Forelimb muscle (tissue), 1 donor: Measurements from ENCODE around the gene CLEC3A. TPM values are rescaled to one million over a fixed set of nuclear protein-coding genes. Genes with fewer than 3 reads are reported as not detected.
A peak's percentile ranks its signal among the peaks of the same experiment; 100 is the strongest.
"Not testable (repeated sequence)": the region's sequence is repeated elsewhere in the genome, so short reads cannot be mapped to it uniquely, and the experiment has no call there.

ENCODE experiments used
- DNase-seq: peaks from one replicate; pipeline ENCODE4 v3.0.0-alpha.2; 2013; ENCODE audit warnings: low read depth
- polyA plus RNA-seq: library from polyadenylated mRNA; unstranded; fragments of 120-200 nt; gene quantifications from one replicate; pipeline ENCODE4 v1.2.1, GENCODE V29; 2013; ENCODE audit not compliant: insufficient read length

The CLEC3A gene, protein sequence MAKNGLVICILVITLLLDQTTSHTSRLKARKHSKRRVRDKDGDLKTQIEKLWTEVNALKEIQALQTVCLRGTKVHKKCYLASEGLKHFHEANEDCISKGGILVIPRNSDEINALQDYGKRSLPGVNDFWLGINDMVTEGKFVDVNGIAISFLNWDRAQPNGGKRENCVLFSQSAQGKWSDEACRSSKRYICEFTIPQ
- polyA plus RNA-seq, result not detected

DNA sequence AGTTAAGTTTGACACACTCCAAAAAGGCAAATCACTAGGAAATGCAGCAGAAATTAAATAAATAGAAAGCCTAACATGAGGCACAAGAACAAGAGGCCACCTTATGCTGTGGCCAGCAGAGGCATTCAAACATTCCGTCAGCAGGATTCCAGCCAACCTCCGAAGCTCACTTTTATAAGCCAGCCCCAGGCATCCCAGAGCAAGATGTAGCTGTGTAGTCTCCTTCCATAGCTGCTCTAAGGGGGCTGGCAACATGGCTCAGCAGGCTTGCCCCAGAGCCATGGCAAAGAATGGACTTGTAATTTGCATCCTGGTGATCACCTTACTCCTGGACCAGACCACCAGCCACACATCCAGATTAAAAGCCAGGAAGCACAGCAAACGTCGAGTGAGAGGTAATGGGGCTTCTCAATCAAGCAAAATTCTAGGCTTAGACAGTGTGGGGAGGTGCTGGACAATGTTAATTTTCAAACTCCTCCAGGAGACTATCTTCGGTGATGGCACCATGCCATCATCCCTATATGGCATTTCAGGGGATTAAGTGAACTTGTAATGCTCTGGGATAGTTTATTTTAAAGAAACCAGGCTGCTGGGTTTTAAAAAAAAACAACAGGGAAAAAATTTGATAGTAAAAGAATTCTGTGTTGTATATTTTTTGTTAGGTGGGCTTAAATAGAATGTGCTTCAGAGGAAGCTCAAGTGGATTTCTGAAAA is at the start of gene CLEC3A:
Gene CLEC3A, plus strand, starts transcription at position 202 of the 714 bp plus-strand sequence. Its CDS starts 79 bp downstream, at position 281.
- no peak for DNase-seq

DNA sequence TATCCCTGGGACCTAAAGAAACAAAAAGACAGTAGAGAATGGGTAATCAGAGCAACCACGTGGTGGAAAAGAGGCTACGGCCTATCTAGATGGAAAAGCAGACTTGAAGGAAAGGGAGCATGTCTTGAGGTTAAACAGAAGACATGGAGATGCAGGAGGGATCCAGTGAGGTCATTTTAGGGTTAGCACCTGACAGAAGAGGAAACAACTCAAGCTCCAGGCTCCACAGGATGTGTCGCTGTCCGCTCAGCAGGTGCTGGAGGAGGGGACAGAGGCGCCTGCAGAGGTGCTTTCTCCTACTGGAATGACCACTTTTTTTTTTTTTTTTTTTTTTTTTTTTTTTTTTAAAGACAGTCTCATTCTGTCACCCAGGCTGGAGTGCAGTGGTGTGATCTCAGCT is 47.5 kb upstream of the CLEC3A start:
- DNase-seq, result no peak

DNA sequence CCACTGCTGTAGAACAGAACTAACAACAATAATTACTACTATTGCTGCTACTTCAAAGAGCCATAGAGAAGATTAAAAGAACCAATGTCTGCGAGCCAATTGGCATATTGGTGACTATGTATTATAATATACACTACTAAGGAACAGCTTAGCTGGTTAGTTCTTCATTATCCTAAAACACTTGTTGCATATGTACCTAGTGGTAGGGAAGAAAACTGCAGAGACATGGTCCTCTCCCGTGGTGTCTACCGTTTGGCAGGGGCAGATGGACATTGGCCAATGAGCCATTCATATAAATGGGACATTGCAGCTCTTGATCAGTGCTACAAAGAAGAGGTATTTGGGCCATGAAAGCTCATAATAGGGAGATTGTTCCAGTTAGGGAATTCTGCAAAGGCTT is 46.4 kb upstream of the CLEC3A start:
- DNase-seq, result no peak

DNA sequence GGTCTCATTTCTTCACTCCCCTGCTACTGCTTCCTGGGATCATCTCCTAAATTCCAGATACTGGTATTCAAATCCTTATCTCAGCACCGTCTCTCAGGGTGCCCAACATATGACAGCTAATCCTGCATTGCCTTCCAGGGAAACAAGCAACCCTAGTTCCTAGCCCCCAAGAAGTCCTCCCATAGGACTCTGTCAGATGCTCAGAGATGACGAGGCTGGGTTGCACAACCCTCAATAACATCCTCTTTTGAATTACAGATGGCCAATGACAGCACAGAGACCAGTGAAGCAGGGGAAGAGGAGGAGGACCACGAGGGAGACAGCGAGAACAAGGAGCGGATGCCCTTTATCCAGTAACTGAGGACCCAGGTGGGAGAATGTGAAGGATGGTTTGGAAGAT is 45.0 kb upstream of the CLEC3A start:
- no peak for DNase-seq

DNA sequence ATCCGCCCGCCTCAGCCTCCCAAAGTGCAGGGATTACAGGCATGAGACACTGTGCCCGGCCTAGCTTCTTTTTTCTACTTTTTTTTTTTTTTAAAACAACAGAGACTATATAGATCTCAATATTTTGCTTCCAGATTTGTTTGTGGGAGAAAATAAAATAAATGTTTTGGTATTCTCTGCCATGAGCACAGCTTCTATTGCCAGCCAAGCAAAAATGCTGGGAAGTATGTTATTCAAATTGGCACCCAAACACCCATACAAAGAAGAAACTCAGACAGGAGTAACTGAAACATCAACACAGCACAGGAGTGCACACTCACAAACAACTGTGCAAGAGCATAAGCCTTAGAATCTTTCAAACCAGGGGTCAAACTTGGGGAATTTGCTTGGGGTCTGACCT is 37.2 kb upstream of the CLEC3A start:
- DNase-seq, result no peak

DNA sequence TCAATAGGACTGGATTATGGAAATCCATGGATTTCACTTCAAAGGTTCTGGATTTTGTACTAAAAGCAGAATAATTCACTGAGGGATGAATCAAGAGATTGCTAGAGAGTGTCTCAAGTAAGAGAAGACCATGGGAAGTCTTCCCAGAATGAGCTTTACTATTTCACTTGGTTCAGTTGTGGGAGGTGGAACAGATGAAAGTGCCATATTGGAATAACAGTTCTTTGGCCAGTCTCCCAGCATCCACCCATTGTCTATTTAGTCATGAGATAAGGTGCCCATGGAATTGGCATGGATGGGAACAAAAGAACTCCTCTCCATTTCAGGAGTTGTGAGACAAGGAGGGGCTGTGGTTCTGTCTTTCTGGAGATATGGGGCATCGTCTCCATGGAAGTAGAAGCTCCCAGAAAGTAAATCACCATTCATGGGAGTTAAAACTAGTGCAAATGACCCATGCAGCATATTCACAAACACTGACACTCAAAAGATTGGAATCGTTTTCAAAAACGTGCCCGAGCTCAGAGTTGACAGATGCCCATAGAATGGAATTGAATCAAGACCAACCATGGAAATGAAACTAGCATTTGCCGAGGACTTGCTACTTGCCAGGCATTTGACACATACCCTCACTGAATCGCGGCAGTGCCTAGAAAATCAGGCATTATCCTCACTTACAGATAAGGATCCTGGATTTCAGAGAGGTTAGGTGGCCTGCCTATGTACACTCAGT is 36.2 kb upstream of the CLEC3A start:
- DNase-seq, result no peak

DNA sequence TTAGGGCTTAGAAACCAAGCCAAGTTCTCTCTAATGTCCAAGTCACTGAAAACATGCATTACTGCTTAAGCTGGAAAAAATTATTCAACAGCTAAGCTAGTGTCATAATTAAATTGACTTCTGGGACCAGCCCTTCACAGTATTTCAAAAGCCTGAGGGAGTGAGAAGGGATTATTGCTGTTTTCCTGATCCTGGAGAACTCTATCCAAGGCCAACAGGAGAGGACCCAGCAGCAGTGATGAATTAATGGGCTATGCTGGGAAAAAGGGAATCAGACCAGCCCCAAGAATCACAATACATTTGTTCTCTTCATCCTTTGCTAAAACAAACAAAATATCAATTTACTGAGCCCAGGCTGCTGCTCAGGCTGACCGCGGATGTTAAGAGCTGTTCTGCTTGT is 34.5 kb upstream of the CLEC3A start:
- DNase-seq, result peak; percentile 67

DNA sequence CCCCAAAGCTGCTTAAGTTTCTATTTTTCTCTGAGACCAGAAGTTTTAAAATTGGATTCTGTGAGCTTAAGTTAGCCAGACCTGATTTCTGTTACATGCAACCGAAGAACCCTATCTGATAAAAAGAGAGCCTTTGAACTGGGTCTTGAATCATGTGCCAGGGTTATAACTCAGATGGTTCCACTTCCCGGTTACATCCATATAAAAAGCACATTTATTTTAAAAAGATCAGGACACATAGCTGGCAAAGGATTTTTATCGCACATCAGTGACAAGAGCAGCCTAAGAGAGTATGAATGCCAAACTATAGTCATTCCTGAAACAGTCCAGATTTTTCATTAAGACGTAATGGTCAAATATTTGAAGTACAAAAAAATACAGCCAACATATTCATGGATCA is 32.5 kb upstream of the CLEC3A start:
- DNase-seq, result no peak

DNA sequence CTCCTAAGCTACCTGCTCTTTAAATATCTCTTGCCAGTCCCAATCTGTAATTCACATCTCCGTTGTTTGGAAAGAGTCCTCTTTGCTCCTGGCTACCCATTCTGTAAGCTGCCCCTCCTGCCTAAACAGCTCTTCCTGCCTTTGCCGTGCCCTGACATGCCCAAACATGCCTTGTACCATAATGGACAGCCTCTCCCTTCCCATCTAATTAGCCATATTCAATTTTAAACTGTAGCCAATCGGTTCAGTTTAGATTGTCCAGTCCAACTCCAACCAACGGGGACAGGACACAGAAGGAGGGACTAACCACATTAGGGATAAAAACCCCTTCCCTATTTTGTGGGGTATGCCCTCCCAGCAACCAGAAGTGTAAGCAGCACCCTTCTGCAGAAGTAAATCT is 30.6 kb upstream of the CLEC3A start:
- no peak for DNase-seq

DNA sequence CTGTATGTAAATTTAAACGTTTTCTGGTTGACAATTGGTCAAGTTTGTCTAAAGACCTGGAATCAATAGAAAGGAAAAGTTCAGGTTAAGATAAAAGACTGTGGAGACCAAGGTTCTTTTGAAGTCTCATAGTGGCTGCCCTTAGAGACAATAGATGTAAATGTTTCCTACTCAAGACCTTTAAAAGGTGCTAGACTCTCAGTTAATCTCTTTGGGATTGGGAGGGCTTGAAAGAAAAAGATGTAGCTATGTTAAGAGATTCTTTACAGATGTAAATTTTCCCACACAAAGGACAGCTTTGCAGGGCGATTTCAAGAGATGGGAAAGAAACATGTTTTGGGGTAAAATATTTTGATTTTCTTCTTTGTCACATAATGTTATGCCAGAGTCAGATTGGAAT is 30.0 kb upstream of the CLEC3A start:
- DNase-seq, result not testable (repeated sequence)

DNA sequence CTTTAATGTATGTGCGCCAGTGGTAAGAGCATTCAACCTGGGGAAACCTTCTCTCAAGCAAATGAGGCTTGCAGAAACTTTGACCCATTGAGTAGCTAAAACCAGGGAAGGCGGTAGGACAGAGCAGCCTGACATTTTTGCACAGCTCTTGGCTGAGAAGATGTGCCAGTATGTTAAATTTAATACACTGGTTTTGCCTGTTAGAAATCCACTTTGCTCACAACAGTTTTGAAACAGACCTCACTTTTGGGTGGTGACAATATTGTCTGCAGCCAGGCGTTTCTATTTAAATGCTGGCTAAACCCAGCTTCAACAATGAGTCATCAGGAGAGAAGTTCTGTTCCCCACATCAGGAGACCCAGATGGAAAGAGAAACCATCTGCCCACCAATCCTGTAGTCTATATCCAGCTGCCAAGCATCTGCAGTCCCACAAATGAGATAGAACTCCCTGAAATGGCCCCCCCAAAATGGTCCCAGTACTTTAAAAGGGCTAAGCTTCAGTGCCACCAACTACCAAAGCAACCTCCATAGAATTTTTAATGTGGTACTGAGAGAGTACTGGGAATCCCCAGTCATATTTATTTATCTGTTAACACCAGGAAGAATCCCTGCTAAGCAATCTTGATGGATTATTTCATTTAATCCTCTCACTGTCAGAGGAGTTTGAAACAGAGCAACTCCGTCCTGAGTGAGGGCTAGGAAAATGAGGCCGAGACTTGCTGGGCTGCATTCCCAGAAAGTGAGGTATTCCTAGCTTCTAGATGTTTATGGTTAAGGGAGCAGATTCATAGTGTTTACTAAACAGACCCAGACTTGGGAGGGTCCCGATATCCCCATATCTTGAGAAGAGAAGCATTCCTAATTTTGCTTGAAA is 29.0 kb upstream of the CLEC3A start:
- DNase-seq, result peak; percentile 80

DNA sequence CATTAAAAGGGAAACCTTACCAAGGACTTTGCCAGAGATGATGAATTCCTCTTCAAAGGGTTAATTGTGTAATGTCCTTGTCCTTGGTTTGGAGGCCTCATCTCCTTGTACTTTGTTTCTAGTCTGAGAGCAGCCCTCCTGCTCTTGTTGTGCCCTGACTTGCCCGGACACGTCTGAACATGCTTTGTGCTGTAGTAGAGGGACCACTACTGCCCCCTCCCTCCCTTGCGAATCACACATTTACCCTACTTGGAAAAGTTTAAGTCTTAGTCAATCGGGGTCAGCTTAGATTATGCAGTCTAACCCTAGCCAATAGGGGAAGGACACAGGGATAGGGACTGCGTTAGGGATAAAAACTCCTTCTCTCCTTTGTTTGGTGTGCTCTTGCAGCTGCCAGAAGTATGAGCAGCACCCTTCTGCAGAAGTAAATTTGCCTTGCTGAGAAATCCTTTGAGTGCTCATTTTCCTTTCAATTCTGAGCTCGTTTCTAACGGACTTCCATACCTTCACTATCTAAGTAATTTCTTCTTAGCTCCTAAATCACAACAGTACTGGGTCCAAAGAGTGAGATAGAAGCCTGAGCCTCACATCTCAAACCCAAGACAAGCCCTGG is 26.4 kb upstream of the CLEC3A start:
- DNase-seq, result no peak

DNA sequence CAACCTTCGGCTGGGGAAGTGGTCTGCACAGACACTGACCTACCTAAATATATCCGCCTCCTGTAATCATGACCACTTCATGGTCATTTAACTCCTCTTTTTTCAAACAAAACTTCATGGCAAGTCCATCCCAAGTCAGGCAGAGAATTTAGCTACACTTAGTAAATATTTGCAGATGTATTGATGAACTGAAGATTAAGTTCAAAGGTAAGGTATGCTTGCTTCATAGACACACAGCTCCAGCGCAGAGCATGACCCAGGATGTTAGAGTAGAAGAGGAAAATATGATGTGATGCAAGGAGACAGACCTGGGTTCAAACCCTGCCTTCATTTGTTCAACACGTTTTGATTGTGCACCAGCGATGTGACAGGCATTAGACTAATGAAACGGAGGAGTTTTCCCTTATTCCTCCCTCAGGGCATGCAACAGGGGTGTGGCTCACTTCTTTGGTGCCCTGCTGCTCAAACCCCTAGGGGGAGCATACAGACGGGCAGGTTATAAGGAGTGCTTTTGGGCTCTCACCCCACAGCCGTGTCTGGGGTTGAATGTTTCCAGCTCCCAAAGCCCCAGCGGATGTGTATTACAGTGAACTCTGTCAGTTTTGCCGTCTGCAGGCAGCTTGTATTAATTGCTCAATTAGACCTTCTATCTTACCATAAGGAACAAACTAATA is 23.9 kb upstream of the CLEC3A start:
- DNase-seq, result no peak

DNA sequence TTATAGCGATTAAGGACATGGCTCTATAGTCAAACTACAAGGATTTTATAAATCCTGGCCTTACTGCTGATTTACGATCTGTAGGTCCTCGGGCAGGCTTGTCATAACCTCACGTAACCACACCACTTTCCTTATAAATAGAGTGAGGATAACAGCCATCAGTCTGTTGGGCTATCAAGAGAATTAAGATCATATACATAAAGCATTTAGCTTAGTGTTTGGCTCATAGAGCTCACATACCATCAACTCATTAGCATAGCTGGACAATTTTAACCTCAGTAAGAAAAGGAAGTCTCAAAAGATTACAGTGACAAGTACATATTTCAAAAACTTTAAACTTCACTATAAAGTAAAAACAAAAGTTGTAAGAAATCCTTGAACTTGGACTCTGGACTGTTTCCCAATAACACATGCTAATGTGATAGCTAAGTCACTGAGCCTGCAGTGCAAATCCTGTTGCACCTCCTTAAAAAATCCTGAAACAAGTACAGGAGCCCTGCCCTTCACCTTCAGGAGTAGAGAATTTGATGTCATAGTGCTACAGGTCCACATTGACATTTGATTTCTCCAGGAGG is 20.8 kb upstream of the CLEC3A start:
- DNase-seq, result no peak

DNA sequence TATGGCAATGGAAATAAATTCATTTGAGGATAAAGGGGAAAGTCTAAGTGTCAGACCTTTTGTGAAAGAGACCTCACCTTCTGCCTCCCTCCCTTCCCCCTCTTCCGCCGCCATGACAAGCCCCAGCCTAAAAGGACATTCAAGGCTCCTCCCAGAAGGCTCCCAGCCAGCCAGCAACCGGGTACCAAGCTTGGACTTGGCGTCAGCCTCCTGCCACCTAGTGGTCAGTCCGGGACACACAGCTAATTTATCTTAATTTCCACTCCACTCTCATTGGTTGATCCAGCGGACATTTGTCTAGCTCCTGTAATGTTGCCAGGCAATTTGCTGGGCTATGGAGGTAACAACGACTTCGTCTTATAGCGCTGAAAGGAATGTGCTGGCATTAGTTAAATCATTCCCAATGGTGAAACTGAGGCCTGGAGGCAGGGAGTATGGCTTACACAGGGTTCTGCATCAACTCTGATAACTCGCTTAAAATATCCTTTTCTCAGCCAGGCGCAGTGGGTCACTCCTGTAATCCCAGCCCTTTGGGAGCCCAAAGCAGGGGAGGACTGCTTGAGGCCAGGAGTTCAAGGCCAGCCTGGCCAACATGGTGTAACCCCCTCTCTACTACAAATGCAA is 19.3 kb upstream of the CLEC3A start:
- no peak for DNase-seq

DNA sequence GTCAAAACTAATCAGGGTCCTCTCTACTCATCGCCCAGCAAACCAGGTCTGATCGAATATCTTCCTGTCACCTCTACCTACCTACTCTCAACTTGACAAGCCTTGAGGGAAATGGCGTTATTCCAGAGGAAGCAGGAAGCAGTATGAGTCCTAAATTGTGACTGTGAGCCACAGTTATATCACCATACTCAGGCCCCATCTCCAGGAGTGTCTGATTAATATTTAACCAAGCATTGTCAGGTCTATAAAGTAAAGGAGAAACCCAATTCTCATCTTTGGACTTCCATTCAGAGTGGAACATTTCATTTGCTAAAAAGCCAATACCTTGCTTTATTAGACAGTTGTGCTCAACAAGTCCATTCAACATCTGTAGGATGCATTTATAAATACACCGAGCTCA is 17.8 kb upstream of the CLEC3A start:
- DNase-seq, result no peak

DNA sequence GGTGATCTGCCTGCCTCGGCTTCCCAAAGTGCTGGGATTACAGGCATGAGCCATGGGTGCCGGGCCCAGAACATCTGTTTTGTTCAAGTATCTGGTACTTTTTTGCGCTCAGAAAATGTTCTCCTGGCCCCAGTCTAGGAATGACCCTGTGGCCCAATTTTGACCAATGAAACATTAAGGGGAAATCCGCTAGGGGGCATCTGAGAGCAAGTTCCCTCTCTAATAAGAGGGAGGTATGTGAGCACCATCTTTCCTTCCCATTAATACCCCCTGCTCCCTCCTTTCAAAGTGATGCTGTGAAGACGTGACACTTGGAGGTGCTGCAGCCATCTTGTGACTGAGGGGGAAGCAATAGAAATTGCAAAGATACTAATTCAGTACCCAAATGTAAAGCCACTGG is 16.5 kb upstream of the CLEC3A start:
- DNase-seq, result no peak

DNA sequence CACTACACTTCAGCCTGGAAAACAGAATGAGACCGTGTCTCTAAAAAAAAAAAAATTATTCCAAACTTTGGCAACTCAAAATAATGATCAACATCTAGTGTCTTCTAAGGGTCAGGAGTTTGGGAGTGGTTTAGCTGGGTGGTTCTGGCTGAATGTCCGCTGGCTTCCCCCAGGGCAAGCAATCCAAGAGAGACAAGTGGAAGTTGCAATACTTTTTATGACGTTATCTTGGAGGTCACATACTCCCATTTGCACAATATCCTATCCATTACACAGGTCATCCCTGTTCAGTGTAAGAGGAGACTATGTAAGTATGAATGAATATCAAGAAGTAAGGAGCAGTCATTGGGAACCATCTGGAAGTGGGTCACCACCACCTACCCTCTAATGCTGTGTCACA is 15.2 kb upstream of the CLEC3A start:
- no peak for DNase-seq

DNA sequence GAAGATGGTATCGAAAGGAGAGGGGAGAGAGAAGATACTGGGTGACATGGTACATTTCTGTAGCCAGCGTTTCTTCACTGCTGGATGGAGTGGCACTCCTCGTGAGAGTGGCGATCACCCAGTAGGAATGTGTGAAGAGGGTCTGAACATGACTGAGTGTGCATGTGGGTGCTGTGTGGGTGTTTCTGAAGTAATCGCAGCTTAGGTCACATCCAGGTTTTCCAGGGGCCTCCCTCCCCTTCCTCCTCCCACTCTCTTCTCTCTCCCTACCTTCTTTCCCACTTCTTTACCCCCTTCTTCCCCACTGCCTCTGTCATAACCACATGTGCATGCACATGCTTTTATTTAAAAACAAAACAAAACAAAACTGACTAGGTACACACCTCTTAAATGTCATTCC is 1.8 kb downstream of the CLEC3A start:
- no peak for DNase-seq

DNA sequence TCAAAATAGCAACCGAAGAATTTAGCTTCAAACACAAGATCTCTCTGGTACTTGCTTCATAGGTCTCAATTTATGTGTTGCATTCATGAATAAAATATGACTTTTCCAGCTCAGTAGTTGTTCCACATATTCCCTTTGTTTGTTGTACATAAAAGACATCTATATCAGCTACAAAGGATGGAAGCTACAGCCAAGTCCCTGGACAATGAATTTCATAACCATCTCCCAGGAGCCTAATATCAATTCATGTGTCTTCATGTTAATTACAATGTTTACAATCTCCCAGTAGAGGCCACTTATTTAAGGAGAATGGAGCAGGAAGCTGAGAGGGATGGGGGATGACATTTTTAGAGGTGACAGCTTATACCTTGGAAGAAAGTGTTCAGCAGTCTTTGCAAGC is 3.3 kb downstream of the CLEC3A start:
- DNase-seq, result no peak
